ENCODE data around the gene GAPT.
"Not testable (repeated sequence)": the region's sequence is repeated elsewhere in the genome, so short reads cannot be mapped to it uniquely, and the experiment has no call there.

Gene GAPT

GRCh38 chr5:58505502-58505901, 14.3 kb downstream of the GAPT start:
- peak; percentile 35 for DNase-seq

GRCh38 chr5:58505971-58506640, 14.9 kb downstream of the GAPT start:
- DNase-seq: peak; percentile 40

DNA sequence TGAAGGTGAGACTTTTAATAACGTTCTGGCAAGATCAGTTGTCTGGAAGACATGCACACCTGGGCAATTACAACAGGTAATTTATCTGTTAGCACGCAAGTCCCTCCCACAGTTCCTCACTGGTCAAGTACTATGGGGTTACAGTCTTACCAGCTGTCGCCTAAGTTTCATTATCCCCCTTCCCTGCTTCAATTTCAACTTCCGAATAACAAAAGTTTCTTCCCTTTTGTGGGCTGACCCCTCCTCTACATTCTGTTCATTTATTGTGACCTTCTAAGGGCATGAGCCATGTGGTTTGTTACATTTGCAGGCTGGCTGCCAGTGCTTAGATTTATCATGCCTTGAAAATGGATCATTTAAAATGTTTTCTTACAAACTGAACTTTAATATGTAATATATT, 16.5 kb downstream of the GAPT start:
- DNase-seq: no peak

- DNase-seq: no peak
Observed at GRCh38 chr5:58517198-58517597, 26.0 kb downstream of the GAPT start.

DNA sequence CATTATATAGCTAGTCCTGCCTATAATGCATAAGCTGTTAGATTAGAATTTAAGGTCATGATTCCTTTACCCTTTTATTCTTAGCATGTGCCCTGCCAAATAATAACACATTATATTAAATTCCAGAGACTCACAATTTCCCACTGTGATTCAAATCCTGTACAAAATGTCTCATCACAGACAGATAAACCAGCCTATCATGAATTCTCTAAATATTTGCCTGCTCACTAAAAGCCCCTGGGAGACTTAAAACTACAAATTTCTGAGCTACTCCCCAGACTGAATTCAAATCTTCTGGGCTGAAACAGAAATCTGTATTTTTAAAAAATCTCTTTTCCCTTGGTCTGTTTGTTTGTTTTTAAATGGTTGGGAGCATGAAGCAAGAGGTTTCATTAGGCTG, 32.7 kb downstream of the GAPT start:
- no peak for DNase-seq

DNA sequence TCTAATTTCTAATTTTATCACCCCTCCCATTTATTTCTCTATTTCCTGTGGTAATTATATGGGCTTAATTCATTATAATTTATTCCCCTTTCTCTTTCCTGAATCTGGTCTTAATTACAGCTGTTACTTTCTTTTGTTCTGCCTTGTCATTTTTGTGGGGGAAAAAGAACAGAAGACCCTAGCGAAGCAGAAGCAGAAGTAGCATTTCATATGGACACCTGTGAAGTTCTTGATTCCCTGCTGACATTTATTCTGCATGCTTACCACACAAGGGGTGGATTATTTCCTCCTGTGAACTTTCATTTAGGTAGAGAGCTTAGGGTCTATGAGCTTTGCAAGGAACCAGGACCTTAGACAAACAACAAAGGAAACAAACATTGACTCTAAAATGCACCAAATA, 33.3 kb downstream of the GAPT start:
- DNase-seq: peak; percentile 26

GRCh38 chr5:58530942-58531490, 39.8 kb downstream of the GAPT start:
- no peak for DNase-seq

DNA sequence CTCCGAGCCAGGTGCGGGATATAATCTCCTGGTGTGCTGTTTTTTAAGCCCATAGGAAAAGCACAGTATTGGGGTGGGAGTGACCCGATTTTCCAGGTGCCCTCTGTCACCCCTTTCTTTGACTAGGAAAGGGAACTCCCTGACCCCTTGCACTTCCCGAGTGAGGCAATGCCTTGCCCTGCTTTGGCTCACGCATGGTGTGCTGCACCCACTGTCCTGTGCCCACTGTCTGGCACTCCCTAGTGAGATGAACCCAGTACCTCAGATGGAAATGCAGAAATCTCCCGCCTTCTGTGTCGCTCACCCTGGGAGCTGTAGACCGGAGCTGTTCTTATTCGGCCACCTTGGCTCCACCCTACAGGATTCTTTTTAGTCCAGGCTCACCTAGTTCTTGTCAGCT, 50.7 kb downstream of the GAPT start:
- not testable (repeated sequence) for DNase-seq

- DNase-seq: no peak
Observed at GRCh38 chr5:58542709-58543108, 51.5 kb downstream of the GAPT start.

DNA sequence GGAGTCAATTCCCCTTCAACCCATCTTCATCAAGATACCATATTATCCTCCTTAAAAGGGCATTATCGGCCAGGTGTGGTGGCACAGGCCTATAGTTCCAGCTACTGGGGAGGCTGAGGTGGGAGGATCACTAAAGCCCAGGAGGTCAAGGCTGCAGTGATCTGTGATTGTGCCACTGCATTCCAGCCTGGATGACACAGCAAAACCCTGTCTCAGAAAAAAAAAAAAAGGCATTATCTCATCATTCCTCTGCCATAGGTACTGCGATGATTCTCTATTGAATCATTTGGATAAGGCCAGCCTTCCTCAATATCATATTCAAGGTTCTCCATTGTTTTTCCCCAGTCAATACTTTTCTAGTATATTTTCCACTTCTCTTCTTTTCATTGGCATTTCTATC, 52.5 kb downstream of the GAPT start:
- peak; percentile 5 for DNase-seq

DNA sequence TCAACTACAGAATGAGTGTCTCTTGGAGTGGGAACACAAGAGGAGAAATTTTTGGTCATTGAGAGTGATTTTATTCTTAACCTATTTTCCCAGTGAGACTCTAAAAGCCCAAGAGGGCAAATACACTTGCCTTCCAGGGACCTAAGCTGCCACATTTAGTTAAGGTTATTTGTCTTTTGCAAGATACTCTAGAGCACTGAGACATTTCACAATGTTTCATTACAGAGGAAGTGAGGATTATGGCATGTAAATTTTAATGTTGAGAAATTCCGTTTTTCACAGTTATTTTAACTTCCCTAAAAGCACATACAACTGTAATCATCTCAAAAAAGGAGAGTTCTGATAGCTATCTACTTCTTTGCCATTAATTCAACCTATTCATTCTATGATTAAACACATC, 53.0 kb downstream of the GAPT start:
- DNase-seq: peak; percentile 84

- DNase-seq: peak; percentile 18
Observed at GRCh38 chr5:58544926-58545325, 53.7 kb downstream of the GAPT start.

GRCh38 chr5:58545912-58546311, 54.7 kb downstream of the GAPT start:
- peak; percentile 74 for DNase-seq
